ENCODE data around the gene CACNG4.

Gene CACNG4

GRCh38 chr17:66932311-66932710 is 32.2 kb upstream of the CACNG4 start:
- CTCF ChIA-PET: no interaction called here
- POLR2A ChIA-PET (ENCODE audit: low non-redundant PET): no interaction called here
- TF ChIP-seq CTCF (conservative IDR thresholded peaks at IDR 0.05; ENCODE audit: low read depth): no peak
- H3K27ac ChIP-seq: no peak overlapping the region
- no peak for DNase-seq (ENCODE audit: low spot score)

- no peak for DNase-seq (ENCODE audit: low spot score)
- POLR2A ChIA-PET (ENCODE audit: low non-redundant PET): no interaction called here
- no peak for TF ChIP-seq CTCF (conservative IDR thresholded peaks at IDR 0.05; ENCODE audit: low read depth)
- CTCF ChIA-PET: no interaction called here
- H3K27ac ChIP-seq: no peak overlapping the region
Measured at GRCh38 chr17:66934040-66934439, 30.5 kb upstream of the CACNG4 start.

- POLR2A ChIA-PET (ENCODE audit: low non-redundant PET): no interaction called here
- TF ChIP-seq CTCF (conservative IDR thresholded peaks at IDR 0.05; ENCODE audit: low read depth): no peak
Measured at GRCh38 chr17:66935717-66936116, 28.8 kb upstream of the CACNG4 start.

GRCh38 chr17:66938656-66939055 is 25.9 kb upstream of the CACNG4 start:
- ChIA-PET POLR2A (ENCODE audit: low non-redundant PET) (no interaction called here), CTCF (interaction anchor here (0.7 kb wide), 1 partner anchor 259 kb away, joined by 3 read pairs; no protein-coding TSS in a partner anchor)
- no peak overlapping the region for H3K27ac ChIP-seq
- no peak for DNase-seq (ENCODE audit: low spot score)
- no peak for TF ChIP-seq CTCF (conservative IDR thresholded peaks at IDR 0.05; ENCODE audit: low read depth)

More at GRCh38 chr17:66935717-66936116, 28.8 kb upstream of the CACNG4 start:
- DNase-seq (ENCODE audit: low spot score): no peak
- CTCF ChIA-PET: interaction anchor here (0.6 kb wide), 1 partner anchor 210 kb away, joined by 3 read pairs; no protein-coding TSS in a partner anchor
- H3K27ac ChIP-seq: no peak overlapping the region

- no peak for TF ChIP-seq CTCF (conservative IDR thresholded peaks at IDR 0.05; ENCODE audit: low read depth)
- POLR2A ChIA-PET (ENCODE audit: low non-redundant PET): no interaction called here
- CTCF ChIA-PET: interaction anchor here (0.7 kb wide), 1 partner anchor 260 kb away, joined by 3 read pairs; no protein-coding TSS in a partner anchor
- DNase-seq (ENCODE audit: low spot score): no peak
- H3K27ac ChIP-seq: no peak overlapping the region
Measured at GRCh38 chr17:66939461-66940114, 24.9 kb upstream of the CACNG4 start.

- no peak for DNase-seq (ENCODE audit: low spot score)
- TF ChIP-seq CTCF (conservative IDR thresholded peaks at IDR 0.05; ENCODE audit: low read depth): no peak
- ChIA-PET CTCF (interaction anchor here (0.6 to 1.0 kb wide), 2 partner anchors 11 to 43 kb away, joined by 3 read pairs; no protein-coding TSS in a partner anchor), POLR2A (ENCODE audit: low non-redundant PET) (no interaction called here)
- no peak overlapping the region for H3K27ac ChIP-seq
Measured at GRCh38 chr17:66941249-66941648, 23.3 kb upstream of the CACNG4 start.

Data from RWPE1 (cell line).